WTC11 (cell line): Measurements from ENCODE around the gene CLIP1.

ENCODE experiments used
- ELF4 ChIP-seq: sonication (generic); formaldehyde crosslinking; IDR thresholded peaks from 2 replicates; pipeline ENCODE4 v1.8.1; 2022; ENCODE audit warnings: low read depth, mild to moderate bottlenecking, moderate library complexity, missing genetic modification reagents
- FOXJ3 ChIP-seq: sonication (generic); formaldehyde crosslinking; IDR thresholded peaks from 2 replicates; pipeline ENCODE4 v1.9.0; 2021; ENCODE audit warnings: missing genetic modification reagents, mild to moderate bottlenecking, borderline replicate concordance
- IRF2 ChIP-seq: sonication (generic); formaldehyde crosslinking; IDR thresholded peaks from 2 replicates; pipeline ENCODE4 v1.8.0; 2022; ENCODE audit warnings: low read depth, missing genetic modification reagents, borderline replicate concordance
- NR3C1 ChIP-seq: sonication (generic); formaldehyde crosslinking; conservative IDR thresholded peaks from 2 replicates; pipeline ENCODE4 v1.8.1; 2023; ENCODE audit warnings: low read depth, mild to moderate bottlenecking, missing genetic modification reagents
- PRRX2 ChIP-seq: fragments of 250-450 bp; sonication (Bioruptor Pico); IDR thresholded peaks from 2 replicates; pipeline ENCODE4 v1.8.0; 2021; ENCODE audit warnings: mild to moderate bottlenecking
- ZNF423 ChIP-seq: fragments of 250-450 bp; sonication (Bioruptor Pico); IDR thresholded peaks from 2 replicates; pipeline ENCODE4 v2.1.2; 2022; ENCODE audit warnings: mild to moderate bottlenecking, moderate library complexity
- TF ChIP-seq, protein P1 (sequence below): fragments of 200-600 bp; IDR thresholded peaks from 2 replicates; pipeline ENCODE4 v1.8.0; 2022; ENCODE audit warnings: antibody characterized with exemption
- TF ChIP-seq, protein P2 (sequence below): sonication (generic); formaldehyde crosslinking; IDR thresholded peaks from 2 replicates; pipeline ENCODE4 v1.8.1; 2022; ENCODE audit warnings: mild to moderate bottlenecking, moderate library complexity, missing genetic modification reagents
- TF ChIP-seq, protein P3 (sequence below): sonication (generic); formaldehyde crosslinking; IDR thresholded peaks from 2 replicates; pipeline ENCODE4 v1.8.1; 2022; ENCODE audit warnings: low read depth, missing genetic modification reagents, borderline replicate concordance
- TF ChIP-seq, protein P4 (sequence below): sonication (generic); formaldehyde crosslinking; IDR thresholded peaks from 2 replicates; pipeline ENCODE4 v1.8.0; 2022; ENCODE audit warnings: mild to moderate bottlenecking, missing genetic modification reagents

DNA sequence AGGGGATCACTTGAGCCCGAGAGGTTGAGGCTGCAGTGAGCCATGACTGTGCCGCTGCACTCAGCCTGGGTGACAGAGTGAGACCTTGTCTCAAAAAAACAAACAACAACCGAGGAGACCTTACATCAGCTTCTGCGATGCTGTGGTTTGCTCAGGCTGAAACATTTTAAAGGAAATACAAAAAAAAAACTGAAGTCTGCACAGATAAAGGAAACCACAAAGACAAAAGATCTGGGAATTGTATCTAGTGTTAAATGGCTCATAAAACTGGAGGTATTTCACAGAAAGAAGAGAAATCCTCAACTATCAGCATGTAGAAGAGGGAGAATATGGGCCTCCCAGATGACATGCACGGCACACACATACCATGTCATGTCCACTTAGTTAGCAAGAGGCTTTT lies 95.9 kb downstream of the CLIP1 start:
- TF ChIP-seq, protein P1, sequence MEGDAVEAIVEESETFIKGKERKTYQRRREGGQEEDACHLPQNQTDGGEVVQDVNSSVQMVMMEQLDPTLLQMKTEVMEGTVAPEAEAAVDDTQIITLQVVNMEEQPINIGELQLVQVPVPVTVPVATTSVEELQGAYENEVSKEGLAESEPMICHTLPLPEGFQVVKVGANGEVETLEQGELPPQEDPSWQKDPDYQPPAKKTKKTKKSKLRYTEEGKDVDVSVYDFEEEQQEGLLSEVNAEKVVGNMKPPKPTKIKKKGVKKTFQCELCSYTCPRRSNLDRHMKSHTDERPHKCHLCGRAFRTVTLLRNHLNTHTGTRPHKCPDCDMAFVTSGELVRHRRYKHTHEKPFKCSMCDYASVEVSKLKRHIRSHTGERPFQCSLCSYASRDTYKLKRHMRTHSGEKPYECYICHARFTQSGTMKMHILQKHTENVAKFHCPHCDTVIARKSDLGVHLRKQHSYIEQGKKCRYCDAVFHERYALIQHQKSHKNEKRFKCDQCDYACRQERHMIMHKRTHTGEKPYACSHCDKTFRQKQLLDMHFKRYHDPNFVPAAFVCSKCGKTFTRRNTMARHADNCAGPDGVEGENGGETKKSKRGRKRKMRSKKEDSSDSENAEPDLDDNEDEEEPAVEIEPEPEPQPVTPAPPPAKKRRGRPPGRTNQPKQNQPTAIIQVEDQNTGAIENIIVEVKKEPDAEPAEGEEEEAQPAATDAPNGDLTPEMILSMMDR = no peak
- TF ChIP-seq FOXJ3 (CRISPR knock-in tag) (no peak), NR3C1 (CRISPR knock-in tag) (no peak), ZNF423 (no peak), ELF4 (CRISPR knock-in tag) (no peak), IRF2 (no peak), PRRX2 (CRISPR knock-in tag) (no peak)
- TF ChIP-seq, protein P2, sequence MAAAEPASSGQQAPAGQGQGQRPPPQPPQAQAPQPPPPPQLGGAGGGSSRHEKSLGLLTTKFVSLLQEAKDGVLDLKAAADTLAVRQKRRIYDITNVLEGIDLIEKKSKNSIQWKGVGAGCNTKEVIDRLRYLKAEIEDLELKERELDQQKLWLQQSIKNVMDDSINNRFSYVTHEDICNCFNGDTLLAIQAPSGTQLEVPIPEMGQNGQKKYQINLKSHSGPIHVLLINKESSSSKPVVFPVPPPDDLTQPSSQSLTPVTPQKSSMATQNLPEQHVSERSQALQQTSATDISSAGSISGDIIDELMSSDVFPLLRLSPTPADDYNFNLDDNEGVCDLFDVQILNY (CRISPR knock-in tag) = no peak
- TF ChIP-seq, protein P3, sequence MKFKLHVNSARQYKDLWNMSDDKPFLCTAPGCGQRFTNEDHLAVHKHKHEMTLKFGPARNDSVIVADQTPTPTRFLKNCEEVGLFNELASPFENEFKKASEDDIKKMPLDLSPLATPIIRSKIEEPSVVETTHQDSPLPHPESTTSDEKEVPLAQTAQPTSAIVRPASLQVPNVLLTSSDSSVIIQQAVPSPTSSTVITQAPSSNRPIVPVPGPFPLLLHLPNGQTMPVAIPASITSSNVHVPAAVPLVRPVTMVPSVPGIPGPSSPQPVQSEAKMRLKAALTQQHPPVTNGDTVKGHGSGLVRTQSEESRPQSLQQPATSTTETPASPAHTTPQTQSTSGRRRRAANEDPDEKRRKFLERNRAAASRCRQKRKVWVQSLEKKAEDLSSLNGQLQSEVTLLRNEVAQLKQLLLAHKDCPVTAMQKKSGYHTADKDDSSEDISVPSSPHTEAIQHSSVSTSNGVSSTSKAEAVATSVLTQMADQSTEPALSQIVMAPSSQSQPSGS (CRISPR knock-in tag) = no peak
- TF ChIP-seq, protein P4, sequence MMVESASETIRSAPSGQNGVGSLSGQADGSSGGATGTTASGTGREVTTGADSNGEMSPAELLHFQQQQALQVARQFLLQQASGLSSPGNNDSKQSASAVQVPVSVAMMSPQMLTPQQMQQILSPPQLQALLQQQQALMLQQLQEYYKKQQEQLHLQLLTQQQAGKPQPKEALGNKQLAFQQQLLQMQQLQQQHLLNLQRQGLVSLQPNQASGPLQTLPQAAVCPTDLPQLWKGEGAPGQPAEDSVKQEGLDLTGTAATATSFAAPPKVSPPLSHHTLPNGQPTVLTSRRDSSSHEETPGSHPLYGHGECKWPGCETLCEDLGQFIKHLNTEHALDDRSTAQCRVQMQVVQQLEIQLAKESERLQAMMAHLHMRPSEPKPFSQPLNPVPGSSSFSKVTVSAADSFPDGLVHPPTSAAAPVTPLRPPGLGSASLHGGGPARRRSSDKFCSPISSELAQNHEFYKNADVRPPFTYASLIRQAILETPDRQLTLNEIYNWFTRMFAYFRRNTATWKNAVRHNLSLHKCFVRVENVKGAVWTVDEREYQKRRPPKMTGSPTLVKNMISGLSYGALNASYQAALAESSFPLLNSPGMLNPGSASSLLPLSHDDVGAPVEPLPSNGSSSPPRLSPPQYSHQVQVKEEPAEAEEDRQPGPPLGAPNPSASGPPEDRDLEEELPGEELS (CRISPR knock-in tag) = no peak
